ENCODE data around the gene ARHGDIB. TPM values are rescaled to one million over a fixed set of nuclear protein-coding genes. Genes with fewer than 3 reads are reported as not detected.
A peak's percentile ranks its signal among the peaks of the same experiment; 100 is the strongest.

ARHGDIB gene
- 272 and 438 TPM in 2 replicates for total RNA-seq

- DNase-seq (ENCODE audit: extremely low read depth, low read depth, low spot score): peak; percentile 78
Measured at GRCh38 chr12:14961466-14962152, at the start of gene ARHGDIB. TSS of gene ARHGDIB (minus strand) at chr12:14961601. CDS start at chr12:14950712, 10,889 bp downstream.

GRCh38 chr12:15011162-15011561, 49.8 kb upstream of the ARHGDIB start:
- no peak for DNase-seq (ENCODE audit: extremely low read depth, low read depth, low spot score)

GRCh38 chr12:15007551-15007950, 46.1 kb upstream of the ARHGDIB start:
- DNase-seq (ENCODE audit: extremely low read depth, low read depth, low spot score): no peak

DNA sequence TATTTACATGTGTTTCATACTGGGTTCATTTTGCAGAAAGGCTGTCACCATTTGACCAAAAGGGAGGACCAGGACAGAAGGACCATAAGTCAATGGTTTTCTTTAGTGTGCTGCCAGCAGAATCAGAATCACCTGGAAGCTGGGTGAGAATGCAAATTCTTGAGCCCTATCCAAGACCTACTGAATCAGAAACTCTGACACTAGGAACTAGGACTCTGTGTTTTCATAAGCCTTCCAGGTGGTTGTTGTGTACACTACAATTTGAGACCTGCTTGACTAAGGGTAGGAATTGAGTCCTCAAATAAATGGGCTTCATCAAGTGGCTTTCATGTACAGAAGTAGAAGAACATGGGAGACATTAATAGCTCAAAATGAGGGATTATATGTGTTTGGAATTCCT, 43.7 kb upstream of the ARHGDIB start:
- DNase-seq (ENCODE audit: extremely low read depth, low read depth, low spot score): no peak

DNA sequence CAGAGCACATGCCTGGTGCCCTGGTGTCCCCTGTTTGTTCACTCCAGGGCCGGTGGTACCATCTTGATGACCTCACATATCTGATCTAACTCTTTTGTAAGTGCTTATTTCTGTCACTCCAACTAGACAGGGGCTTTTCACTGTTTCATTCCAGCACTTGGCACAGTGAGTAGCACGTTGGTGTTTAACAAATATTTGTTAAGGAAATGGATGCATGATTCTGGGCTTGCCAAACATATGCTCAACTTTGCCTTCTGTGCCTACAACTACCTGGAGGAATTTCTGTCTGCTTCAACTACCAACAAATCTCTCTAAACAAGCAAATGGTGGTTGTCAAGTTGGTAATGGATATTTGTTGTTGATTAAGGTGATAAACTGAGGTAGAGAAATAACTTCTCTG, 43.0 kb upstream of the ARHGDIB start:
- no peak for DNase-seq (ENCODE audit: extremely low read depth, low read depth, low spot score)

- no peak for DNase-seq (ENCODE audit: extremely low read depth, low read depth, low spot score)
Measured at GRCh38 chr12:15001733-15002382, 40.5 kb upstream of the ARHGDIB start.

- DNase-seq (ENCODE audit: extremely low read depth, low read depth, low spot score): no peak
Measured at GRCh38 chr12:15000575-15000974, 39.2 kb upstream of the ARHGDIB start.

- DNase-seq (ENCODE audit: extremely low read depth, low read depth, low spot score): no peak
Measured at GRCh38 chr12:14999695-15000365, 38.4 kb upstream of the ARHGDIB start.

DNA sequence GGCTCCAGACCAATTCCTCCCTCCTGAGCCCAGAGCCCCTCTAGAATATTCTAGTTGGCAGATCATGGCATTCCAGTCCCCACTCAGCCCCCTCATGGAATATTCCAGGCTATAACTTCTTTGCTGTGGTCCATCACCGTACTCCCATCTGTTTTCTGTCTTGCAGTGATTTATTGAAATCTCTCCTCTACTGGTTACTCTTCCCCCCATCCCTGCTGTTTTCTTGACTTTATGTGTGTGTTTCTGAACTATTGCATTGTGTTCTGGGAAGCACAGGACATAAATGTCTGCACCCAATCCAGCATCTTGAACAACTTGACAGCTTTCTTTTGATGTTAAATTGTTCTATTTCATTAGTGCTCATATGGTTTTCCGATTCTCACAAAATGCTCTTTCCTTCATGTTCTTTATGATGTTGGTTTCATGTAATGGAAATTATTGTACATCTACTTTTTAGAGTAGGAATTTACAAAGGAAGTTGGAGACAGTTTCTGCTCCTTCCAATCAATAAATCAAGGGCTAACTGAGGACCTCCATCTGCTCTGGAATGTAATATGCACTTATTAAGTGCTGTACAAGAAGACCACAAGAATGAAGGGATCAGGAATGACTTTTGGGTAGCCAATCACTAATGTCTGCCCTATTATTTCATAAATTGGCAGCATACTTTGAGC, 37.8 kb upstream of the ARHGDIB start:
- no peak for DNase-seq (ENCODE audit: extremely low read depth, low read depth, low spot score)

GRCh38 chr12:14997998-14998397, 36.6 kb upstream of the ARHGDIB start:
- no peak for DNase-seq (ENCODE audit: extremely low read depth, low read depth, low spot score)

GRCh38 chr12:14995583-14996425, 34.4 kb upstream of the ARHGDIB start:
- peak; percentile 60 for DNase-seq (ENCODE audit: extremely low read depth, low read depth, low spot score)

DNA sequence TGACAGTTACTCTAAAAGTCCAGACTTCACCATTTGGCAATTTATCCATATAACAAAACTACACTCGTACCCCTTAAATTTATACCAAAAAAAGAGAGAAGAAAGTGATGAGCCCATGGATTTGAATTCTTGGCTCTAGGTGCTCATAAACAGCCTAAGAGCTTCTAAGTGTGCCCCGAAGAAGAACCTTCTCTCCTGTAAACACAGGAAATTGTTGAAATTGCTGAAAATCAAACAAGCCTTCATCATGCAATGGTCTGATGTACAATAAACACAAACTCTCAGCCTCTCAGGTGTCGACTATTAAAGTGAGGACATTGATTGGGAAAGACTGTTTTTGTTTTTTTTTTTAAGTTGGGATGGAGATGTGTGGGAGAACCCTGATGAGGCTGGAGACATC, 33.2 kb upstream of the ARHGDIB start:
- no peak for DNase-seq (ENCODE audit: extremely low read depth, low read depth, low spot score)

GRCh38 chr12:14993537-14994266, 32.3 kb upstream of the ARHGDIB start:
- no peak for DNase-seq (ENCODE audit: extremely low read depth, low read depth, low spot score)

- no peak for DNase-seq (ENCODE audit: extremely low read depth, low read depth, low spot score)
Measured at GRCh38 chr12:14993117-14993516, 31.7 kb upstream of the ARHGDIB start.

- DNase-seq (ENCODE audit: extremely low read depth, low read depth, low spot score): no peak
Measured at GRCh38 chr12:14992673-14993072, 31.3 kb upstream of the ARHGDIB start.

DNA sequence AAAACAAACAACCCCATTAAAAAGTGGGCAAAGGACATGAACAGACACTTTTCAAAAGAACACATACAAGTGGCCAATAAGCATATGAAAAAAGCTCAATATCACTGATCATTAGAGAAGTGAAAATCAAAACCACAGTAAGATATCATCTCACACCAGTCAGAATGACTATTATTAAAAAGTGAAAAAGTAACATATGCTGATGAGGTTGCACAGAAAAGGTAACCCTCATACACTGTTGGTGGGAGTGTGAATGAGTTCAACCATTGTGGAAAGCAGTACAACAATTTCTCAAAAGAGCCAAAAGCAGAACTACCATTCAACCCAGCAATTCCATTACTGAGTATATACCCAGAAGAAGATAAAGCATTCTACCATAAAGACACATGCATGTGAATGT, 29.7 kb upstream of the ARHGDIB start:
- DNase-seq (ENCODE audit: extremely low read depth, low read depth, low spot score): no peak

- DNase-seq (ENCODE audit: extremely low read depth, low read depth, low spot score): no peak
Measured at GRCh38 chr12:14989790-14990189, 28.4 kb upstream of the ARHGDIB start.

DNA sequence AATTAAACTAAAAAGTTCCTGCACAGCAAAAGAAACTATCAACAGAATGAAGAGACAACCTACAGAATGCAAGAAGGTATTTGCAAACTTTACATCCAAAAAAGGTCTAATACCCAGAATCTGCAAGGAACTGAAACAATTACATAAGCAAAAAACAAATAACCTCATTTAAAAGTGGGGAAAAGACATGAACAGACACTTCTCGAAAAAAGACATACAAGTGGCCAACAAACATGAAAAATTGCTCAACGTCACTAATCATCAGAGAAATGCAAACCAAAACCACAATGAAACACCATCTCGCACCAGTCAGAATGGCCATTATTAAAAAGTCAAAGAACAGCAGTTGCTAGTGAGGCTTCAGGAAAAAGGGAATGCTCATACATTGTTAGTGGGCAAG, 26.6 kb upstream of the ARHGDIB start:
- no peak for DNase-seq (ENCODE audit: extremely low read depth, low read depth, low spot score)

DNA sequence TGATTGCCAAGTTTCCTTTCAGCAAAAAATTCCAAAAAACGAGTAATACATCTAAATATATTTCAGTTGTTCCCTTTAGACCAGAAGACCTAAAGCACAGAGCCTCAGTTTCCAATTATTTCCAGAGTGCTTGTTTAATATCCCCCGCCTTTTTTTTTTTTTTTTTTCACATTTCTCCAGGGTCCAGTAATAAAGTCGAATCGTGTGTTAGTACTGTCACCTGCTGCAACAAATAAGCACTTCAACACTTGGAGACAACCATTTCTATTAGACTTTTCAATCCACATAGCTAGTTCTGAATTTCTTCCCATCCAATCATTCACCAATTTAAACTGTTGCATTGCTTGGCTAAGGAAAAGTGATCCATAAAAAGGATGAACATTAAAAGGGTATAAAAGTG, 25.0 kb upstream of the ARHGDIB start:
- no peak for DNase-seq (ENCODE audit: extremely low read depth, low read depth, low spot score)

DNA sequence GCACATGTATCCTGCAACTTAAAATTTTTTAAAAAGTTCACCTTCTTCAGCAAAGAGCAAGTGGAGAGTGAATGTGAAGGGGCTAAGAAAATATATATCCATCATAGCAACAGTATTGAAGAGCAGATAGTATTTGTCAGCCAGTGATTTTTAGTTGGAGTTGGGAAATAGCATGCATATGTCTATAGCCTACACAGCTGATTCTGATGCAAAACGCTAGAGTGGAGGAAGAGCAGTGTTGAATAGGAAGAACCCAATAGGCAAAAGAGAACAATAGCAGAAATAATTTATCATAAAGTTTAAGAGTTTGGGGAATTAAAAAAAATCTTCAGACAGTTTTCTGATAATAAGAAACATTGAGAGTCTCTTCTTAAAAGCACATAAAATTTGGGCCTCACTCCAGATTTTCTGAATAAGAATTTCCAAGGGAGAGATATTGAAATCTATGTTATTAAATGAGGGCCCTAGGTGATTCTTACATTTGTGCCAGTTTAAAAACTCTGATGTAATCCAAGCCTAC, 23.4 kb upstream of the ARHGDIB start:
- DNase-seq (ENCODE audit: extremely low read depth, low read depth, low spot score): no peak
